HG03521 (cell line): ENCODE data around the gene FIBIN.

ENCODE experiments used
- ATAC-seq: cut with Tn5 transposase; IDR thresholded peaks from one replicate; pipeline ENCODE4 v1.9.1; 2021; ENCODE audit warnings: mild to moderate bottlenecking, moderate library complexity; ENCODE audit not compliant: unreplicated experiment

Gene FIBIN

DNA sequence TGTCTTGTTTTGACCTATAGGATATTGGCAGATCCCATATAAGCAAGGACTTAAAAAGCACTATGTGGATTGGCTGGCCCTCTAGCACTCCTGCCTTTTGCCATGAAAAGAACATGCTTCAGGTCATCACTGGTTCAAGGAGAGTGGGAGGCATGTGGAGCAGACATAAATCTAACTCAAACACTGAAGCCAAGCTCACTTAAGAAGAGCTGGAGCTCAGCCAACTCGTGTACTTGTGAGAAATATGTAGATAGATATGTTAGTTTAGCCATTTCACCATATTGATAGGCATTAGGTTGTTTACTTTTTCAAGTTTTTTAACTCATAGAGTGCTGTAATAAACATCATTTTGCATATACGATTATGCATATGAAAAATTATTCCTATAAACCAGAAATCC lies 26.8 kb downstream of the FIBIN start:
- ATAC-seq: no peak

DNA sequence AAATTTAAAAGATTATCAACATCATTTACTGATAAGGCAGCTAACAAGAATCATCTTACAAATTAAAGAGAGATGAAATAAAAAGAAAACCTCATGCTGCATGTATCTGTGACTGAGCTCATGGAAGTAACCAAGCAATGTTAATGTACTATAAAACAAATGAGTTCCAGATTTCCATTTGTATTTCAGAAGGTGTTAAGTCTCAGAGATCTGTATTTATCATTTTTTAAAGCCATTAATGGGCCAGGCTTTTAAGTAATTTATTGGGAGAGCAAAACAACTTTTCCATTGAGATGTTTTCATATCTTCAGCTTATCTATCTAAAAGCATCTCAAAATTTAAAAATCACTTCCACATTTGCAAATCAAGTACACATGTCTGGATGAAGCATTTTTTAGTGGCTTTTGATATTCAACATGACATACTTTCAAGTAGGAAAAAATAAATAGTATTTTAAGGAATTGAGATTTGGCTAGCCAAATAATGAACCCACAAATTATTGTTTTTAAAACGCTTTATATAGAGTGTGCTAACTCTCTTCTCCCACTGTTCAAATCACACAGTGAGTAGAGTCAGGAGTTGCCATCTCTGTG lies 28.8 kb downstream of the FIBIN start:
- ATAC-seq: no peak

DNA sequence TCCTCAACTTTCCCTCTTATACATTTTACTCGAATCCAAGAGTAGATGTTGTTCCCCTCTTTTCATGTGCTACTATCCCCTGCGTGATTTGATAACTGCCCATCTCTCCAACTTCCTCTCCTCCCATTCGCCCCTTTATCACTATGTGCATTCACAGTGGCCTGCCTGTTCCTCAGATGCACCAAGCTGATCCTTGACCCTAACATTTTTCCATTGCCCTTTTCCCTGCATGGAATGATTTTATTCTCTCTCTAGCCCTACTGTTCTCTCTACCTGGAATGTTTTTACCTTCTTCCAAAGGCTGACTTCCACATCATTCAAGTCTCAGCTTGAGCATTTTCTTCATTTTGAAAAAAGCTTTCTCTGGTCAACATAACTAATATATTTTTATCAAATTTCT lies 31.0 kb downstream of the FIBIN start:
- ATAC-seq: no peak

DNA sequence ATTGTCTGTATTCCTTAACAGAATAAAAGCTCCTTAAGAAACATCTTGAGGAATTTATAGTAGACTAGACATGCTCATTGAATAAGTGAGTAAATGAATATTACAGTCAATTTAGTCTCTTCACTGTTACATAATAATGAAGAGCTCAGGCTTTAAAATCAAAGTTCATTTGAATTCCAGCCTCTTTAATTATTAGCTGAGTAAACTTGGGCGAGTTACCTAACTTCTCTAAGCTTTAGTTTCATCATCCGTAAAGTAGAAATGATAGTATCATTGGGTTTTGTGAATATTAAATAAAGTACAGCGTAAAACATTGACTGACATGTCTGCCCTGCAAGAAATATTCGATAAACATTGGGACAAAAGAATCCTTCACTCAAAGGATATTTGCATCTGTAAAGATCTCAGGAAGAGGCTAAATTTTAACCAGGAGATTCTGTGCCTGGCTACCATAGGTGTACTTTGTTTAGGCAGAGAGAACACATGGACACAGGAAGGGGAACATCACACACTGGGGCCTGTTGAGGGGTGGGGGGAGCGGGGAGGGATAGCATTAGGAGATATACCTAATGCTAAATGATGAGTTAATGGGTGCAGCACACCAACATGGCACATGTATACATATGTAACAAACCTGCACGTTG lies 31.5 kb downstream of the FIBIN start:
- ATAC-seq: no peak

DNA sequence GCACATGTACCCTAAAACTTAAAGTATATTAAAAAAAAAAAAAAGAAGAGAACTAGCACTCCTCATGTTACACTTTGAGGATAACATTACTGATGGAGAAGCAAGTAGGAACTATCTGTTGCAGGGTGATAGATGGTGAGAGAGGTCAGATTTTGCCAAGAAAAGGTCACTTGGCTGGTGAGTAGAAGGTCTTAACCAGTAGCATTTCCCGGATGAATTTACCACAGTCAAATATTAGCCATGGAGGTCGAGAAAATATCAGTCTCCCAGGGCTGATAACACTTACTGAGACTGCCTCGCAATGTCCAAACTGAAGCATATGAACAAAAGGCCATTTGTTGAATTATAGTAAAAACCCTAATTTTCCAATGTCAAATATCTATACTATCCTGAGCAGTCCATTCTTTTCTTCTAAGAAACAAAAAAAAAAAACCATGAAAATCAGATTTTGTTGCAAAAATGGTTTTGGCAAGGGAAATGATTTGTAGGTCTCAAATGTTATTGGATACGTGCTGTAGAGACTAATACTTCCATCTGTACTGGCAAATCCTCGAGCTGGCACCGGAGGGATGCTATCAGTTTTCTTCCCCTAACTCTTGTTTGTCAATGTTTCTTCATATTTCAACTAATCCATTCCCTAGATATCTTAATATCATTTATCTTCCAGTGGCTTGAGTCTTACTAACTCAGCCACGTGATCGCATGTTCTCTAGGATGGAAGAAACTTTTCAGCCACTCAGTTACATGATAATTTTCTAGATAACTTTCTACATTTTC lies 32.2 kb downstream of the FIBIN start:
- no peak for ATAC-seq

DNA sequence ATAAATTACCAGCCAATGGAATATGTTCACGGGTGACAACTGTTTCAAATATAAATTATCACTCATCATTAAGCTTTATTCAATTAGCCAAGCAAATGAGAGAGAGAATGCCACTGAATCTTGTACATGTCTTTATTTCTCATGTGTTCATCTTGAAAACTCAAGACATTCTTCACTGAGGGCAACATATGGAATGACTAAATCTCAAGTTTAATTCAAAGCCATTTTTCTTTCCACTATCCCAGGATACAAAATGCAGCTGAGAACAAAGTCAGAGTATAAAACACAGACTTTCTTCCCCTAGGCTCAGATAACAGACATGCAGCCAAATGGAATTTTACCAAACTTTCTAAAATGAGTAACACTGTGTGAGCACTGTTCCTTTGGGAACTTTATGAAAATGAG lies 34.7 kb downstream of the FIBIN start:
- no peak for ATAC-seq

DNA sequence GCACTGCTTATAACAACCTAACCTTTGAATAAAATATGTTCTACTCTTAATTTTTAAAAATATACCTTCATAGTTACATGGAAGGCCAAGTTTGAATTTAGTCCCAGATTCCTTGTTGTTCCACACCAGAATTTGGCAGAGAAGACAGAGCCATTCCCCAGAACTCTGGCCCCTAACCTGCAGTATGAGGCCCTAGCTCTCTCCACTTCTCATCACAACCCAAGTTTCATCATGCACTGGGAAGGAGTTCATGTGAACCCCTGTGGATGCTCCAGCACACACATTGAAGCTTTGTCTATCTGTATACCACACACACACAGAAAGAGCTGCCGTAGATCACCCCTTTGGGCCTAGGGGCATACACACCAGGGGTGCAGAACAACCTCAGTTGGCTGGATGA lies 36.1 kb downstream of the FIBIN start:
- no peak for ATAC-seq

DNA sequence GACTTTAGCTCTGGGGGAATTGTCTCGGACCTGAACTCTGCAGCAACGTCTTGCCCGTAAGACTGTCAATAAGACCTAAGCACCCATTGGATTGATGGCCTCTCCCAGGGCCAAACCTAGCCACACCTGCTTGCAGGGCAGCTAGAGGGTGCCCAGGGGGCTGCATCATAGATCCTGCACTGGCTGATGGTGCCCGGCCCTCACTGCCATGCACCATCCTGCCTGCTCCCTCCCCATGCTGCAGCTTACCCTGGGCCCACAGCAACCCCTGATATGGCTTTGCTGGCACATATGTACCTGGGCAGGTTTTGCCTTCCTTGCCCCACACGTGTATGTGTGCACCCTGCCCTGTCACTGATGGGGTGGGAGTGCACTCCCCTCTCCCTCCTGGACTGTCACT lies 37.8 kb downstream of the FIBIN start:
- no peak for ATAC-seq

DNA sequence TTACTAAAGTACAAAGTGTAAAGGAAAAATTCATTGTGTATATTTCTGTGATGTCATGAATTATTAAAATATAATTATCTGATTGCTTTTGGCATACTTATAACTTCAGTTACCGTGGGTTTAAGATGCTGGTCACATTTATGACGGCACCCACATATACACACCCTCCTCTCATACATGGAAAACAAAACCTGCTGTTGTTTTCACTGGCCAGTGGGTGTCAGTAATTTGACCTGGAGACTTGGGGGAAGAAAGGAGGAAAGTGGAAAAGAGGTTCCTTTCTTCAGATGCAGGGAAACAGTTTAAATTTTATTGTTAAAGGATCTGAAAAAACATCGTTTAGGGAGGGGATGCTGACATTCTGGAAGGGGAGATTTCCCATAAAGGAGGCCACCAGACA lies 46.0 kb downstream of the FIBIN start:
- ATAC-seq: no peak

DNA sequence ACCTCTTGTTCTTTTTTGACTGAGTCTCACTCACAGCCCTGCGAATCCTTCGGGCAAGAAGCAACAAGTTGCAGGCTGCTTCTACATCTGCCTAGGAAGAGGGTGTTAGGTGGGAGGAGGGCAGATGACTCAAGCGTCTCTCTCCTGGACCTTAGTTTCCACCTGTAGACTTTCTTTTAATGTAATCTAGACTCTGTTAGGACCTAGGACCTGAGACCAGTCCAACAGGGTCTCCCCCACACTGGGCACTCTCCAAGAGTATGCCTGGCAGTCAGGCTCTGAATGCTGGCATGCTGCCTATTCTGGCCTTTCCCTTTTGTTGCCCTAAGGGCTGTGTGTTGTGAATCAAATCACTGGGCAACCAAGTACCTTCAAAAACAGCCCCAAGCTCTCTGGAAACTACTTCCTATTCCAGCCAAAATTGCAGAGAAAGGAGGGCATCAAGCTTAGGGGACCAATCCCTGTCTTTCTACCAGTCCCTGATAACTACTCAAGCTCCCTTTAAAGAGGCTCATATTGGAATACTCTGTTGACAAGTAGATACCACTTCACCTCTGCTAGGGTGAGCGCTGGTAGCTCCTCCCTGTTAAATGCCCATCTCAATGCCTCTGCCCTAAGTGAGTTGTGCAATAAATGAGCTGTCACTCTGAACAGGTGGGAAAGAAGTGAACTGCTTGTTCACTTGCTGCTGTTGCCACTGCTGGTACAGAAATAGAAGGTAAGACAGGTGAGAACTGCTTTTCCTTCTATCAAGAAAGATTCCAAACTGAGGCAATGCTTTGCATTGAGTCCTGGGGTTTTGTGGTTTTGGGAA lies 46.6 kb downstream of the FIBIN start, which contains the start of gene BBOX1:
Gene BBOX1 (plus strand): TSS at position 514 of the 814 bp plus-strand sequence. CDS start 14,616 bp downstream, outside the sequence.
- no peak for ATAC-seq

DNA sequence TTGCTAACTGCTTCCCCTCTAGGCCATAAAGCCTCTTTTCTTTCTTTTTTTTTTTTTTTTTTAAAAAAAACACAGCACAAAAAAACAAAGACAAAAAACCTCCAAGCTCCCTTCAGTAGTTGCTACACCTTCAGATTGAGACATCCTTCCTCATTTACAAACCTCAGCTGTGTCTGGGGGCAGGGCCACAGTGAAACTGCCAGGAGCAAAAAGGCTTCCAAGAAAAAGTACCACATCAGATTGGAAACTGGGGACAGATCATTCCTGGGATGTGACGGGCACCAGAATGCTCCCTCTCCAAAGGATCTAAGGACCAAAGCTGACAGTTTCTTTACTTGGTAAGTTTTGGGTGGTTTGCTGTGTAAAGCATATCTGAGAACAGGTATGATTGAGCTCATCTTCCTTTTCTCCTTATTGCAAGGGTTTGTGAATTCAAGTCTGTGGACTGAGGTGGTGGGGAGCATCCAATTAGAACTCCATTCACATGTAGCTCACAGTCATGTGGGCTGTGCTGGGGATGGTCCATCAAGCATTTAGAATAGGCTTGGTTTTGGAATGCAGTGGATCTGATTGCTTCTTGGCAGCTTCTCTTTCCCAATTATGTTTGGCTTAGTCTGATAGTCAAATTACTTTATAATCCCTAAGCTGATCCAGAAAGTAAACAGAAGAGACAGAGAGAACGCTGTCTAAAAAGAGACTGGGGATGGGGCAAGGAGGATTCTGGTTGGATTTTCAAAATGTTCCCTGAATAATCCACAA lies 47.4 kb downstream of the FIBIN start:
- no peak for ATAC-seq
